HCT116 (cell line): ENCODE data around the gene SIN3B. TPM values are rescaled to one million over a fixed set of nuclear protein-coding genes. Genes with fewer than 3 reads are reported as not detected.

Source experiments
- ATAC-seq: fragments of 200-7000 bp; cut with Tn5 transposase; 2 replicates; pipeline ENCODE4 v1.9.1; 2020; ENCODE audit warnings: mild to moderate bottlenecking, moderate library complexity
- BruUV-seq: library from RNA; stranded (reverse); fragments of 400-500 nt; replicated peaks from 2 replicates; lab custom pipeline; 2021; lab: Mats Ljungman, UMichigan
- CTCF ChIA-PET: fragments of 300-600 bp; sonication (Branson Sonifier 250); formaldehyde crosslinking; loops from one replicate; lab custom pipeline; 2021; ENCODE audit warnings: antibody characterized with exemption; lab: Charles Lee
- POLR2A ChIA-PET: fragments of 300-600, 350-600 bp; sonication (Branson Sonifier 250); formaldehyde crosslinking; loops from one replicate; lab custom pipeline; 2021; ENCODE audit warnings: antibody characterized with exemption; lab: Charles Lee
- RAD21 ChIA-PET, 2 experiments: fragments of 300-600 bp; sonication (Branson Sonifier 250); formaldehyde crosslinking; loops; one replicate each; lab custom pipeline; 2023; ENCODE audit warnings: low total read pairs in 2 of 2; ENCODE audit not compliant: uncharacterized antibody in 2 of 2, unreplicated experiment in 2 of 2, low non-redundant PET in 1 of 2; lab: Charles Lee
- DNase-seq: peaks from one replicate; pipeline ENCODE4 v3.0.0-alpha.2; 2010; ENCODE audit warnings: low read depth, low spot score
- H2AFZ ChIP-seq: fragments of 200-600 bp; shearing (Covaris generic), sonication (generic); 2 replicates; pipeline ENCODE4 v1.6.1; 2017; ENCODE audit warnings: low read depth, mixed run types, mixed read lengths, antibody characterized with exemption, low read length; ENCODE audit not compliant: poor library complexity, severe bottlenecking
- H3K27ac ChIP-seq: 2 replicates; pipeline ENCODE4 v1.5.1; 2012; ENCODE audit warnings: low read depth, low read length
- H3K27me3 ChIP-seq: fragments of 200-600 bp; sonication (generic); 2 replicates; pipeline ENCODE4 v1.6.1; 2016; ENCODE audit warnings: mixed run types, low read length, mixed read lengths; ENCODE audit not compliant: insufficient read depth
- H3K36me3 ChIP-seq, 2 experiments: fragments of 200-500 bp in 1 of 2; fragments of 200-600 bp in 1 of 2; sonication (Bioruptor generic) in 1 of 2; sonication (generic) in 1 of 2; 2 replicates each; pipeline versions ENCODE4 v1.5.1 to v1.6.1; 2014 to 2016; ENCODE audit warnings: low read length in 2 of 2, inconsistent platforms in 1 of 2, mixed read lengths in 1 of 2, mixed run types in 1 of 2; ENCODE audit not compliant: insufficient read depth in 2 of 2, control insufficient read depth in 1 of 2
- H3K4me1 ChIP-seq, 2 experiments: fragments of 200-600 bp in 1 of 2; sonication (generic) in 1 of 2; 2 replicates each; pipeline versions ENCODE4 v1.5.1 to v1.6.1; 2012 to 2017; ENCODE audit warnings: low read length in 2 of 2, inconsistent platforms in 1 of 2, mild to moderate bottlenecking in 1 of 2, mixed read lengths in 1 of 2, mixed run types in 1 of 2, moderate library complexity in 1 of 2; ENCODE audit not compliant: insufficient read depth in 2 of 2, control insufficient read depth in 1 of 2
- H3K4me2 ChIP-seq: fragments of 200-600 bp; sonication (generic); 2 replicates; pipeline ENCODE4 v1.6.1; 2017; ENCODE audit warnings: mixed run types, low read length, mixed read lengths
- H3K4me3 ChIP-seq, 2 experiments: fragments of 200-600 bp in 1 of 2; sonication (generic) in 1 of 2; replicated peaks in 1 of 2; 2 replicates each; pipeline ENCODE4 v1.5.1; 2011 to 2016; ENCODE audit warnings: low read length in 2 of 2, control low read depth in 1 of 2, low read depth in 1 of 2, mild to moderate bottlenecking in 1 of 2, mixed read lengths in 1 of 2, mixed run types in 1 of 2
- H3K79me2 ChIP-seq: fragments of 200-600 bp; sonication (generic); 2 replicates; pipeline ENCODE4 v1.6.1; 2017; ENCODE audit warnings: mild to moderate bottlenecking, mixed run types, low read length, moderate library complexity, mixed read lengths; ENCODE audit not compliant: insufficient read depth
- H3K9ac ChIP-seq: fragments of 200-600 bp; sonication (generic); 2 replicates; pipeline ENCODE4 v1.6.1; 2016; ENCODE audit warnings: low read length, mixed read lengths
- H3K9me2 ChIP-seq: fragments of 200-600 bp; sonication (generic), shearing (Covaris generic); 2 replicates; pipeline ENCODE4 v1.6.1; 2017; ENCODE audit warnings: mixed run types, mild to moderate bottlenecking, moderate library complexity; ENCODE audit not compliant: insufficient read depth
- H3K9me3 ChIP-seq, 2 experiments: fragments of 200-500 bp in 1 of 2; fragments of 200-600 bp in 1 of 2; sonication (Bioruptor generic) in 1 of 2; sonication (generic) in 1 of 2; 2 replicates each; pipeline ENCODE4 v1.6.1; 2014 to 2017; ENCODE audit warnings: low read length in 2 of 2, mixed read lengths in 2 of 2, inconsistent platforms in 1 of 2, low read depth in 1 of 2, mild to moderate bottlenecking in 1 of 2, mixed run types in 1 of 2, moderate library complexity in 1 of 2; ENCODE audit not compliant: control insufficient read depth in 1 of 2, insufficient read depth in 1 of 2
- H4K20me1 ChIP-seq: fragments of 200-600 bp; sonication (generic), shearing (Covaris generic); 2 replicates; pipeline ENCODE4 v1.6.1; 2017; ENCODE audit warnings: mixed run types, mild to moderate bottlenecking, moderate library complexity; ENCODE audit not compliant: insufficient read depth
- ELF1 ChIP-seq: IDR thresholded peaks from 2 replicates; pipeline ENCODE4 v1.6.1; 2012; ENCODE audit warnings: low read depth, borderline replicate concordance
- EZH2phosphoT487 ChIP-seq: fragments of 200-600 bp; IDR thresholded peaks from 2 replicates; pipeline ENCODE4 v1.6.1; 2018; ENCODE audit warnings: antibody characterized with exemption, borderline replicate concordance
- FOSL1 ChIP-seq: IDR thresholded peaks from 2 replicates; pipeline ENCODE4 v1.6.1; 2012; ENCODE audit warnings: low read depth
- JUND ChIP-seq: IDR thresholded peaks from 2 replicates; pipeline ENCODE4 v1.6.1; 2012
- POLR2A ChIP-seq: IDR thresholded peaks from 2 replicates; pipeline ENCODE4 v1.7.0; 2011; ENCODE audit warnings: borderline replicate concordance; ENCODE audit not compliant: insufficient read depth, insufficient read length; ENCODE audit errors: extremely low read depth
- RAD21 ChIP-seq: IDR thresholded peaks from 2 replicates; pipeline ENCODE4 v1.6.1; 2012; ENCODE audit warnings: low read depth, mild to moderate bottlenecking
- SRF ChIP-seq: IDR thresholded peaks from 2 replicates; pipeline ENCODE4 v1.6.1; 2012; ENCODE audit warnings: low read depth
- TCF7L2 ChIP-seq: IDR thresholded peaks from 2 replicates; pipeline ENCODE4 v1.7.0; 2011; ENCODE audit warnings: borderline replicate concordance, inconsistent platforms; ENCODE audit not compliant: insufficient read depth, insufficient read length; ENCODE audit errors: extremely low read depth
- YY1 ChIP-seq: IDR thresholded peaks from 2 replicates; pipeline ENCODE4 v1.6.1; 2011; ENCODE audit warnings: low read length, low read depth, moderate library complexity, mild to moderate bottlenecking; ENCODE audit not compliant: insufficient replicate concordance; ENCODE audit errors: extremely low read depth
- intact Hi-C: fragments of 100-400 bp; cut with micrococcal nuclease; formaldehyde crosslinking; loops from 2 replicates; pipeline ENCODE4 v1.10.0; 2022
- total RNA-seq: library from RNA; stranded (reverse); gene quantifications from one replicate; pipeline ENCODE4 v1.2.1, GENCODE V29; 2021; ENCODE audit not compliant: unreplicated experiment
- TF ChIP-seq, protein P1 (sequence below), 3 experiments: fragments of 200-600 bp in 1 of 3; sonication (generic) in 1 of 3; IDR thresholded peaks in 2 of 3; conservative IDR thresholded peaks in 1 of 3; 2 replicates each; pipeline ENCODE4 v1.5.1; 2012 to 2017; ENCODE audit warnings: low read depth in 2 of 3, low read length in 2 of 3, antibody characterized with exemption in 1 of 3, borderline replicate concordance in 1 of 3, control low read depth in 1 of 3, mild to moderate bottlenecking in 1 of 3, mixed read lengths in 1 of 3, mixed run types in 1 of 3, moderate library complexity in 1 of 3; ENCODE audit not compliant: insufficient read depth in 1 of 3

Gene SIN3B
- total RNA-seq, 1 experiment from 2014 or later = 59.9 TPM

GRCh38 chr19:16914421-16914820 lies 85.2 kb downstream of the SIN3B start:
- ChIA-PET POLR2A (no interaction called here), CTCF (no interaction called here)
- H3K9me3 ChIP-seq = peaks cover 13 to 16% of the 10 kb centered on the region in 2 experiments; a peak in 2 of 4 replicates
- TF ChIP-seq FOSL1 = no peak
- TF ChIP-seq YY1 = no peak
- no peak for TF ChIP-seq TCF7L2
- TF ChIP-seq, protein P1, sequence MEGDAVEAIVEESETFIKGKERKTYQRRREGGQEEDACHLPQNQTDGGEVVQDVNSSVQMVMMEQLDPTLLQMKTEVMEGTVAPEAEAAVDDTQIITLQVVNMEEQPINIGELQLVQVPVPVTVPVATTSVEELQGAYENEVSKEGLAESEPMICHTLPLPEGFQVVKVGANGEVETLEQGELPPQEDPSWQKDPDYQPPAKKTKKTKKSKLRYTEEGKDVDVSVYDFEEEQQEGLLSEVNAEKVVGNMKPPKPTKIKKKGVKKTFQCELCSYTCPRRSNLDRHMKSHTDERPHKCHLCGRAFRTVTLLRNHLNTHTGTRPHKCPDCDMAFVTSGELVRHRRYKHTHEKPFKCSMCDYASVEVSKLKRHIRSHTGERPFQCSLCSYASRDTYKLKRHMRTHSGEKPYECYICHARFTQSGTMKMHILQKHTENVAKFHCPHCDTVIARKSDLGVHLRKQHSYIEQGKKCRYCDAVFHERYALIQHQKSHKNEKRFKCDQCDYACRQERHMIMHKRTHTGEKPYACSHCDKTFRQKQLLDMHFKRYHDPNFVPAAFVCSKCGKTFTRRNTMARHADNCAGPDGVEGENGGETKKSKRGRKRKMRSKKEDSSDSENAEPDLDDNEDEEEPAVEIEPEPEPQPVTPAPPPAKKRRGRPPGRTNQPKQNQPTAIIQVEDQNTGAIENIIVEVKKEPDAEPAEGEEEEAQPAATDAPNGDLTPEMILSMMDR (IDR thresholded peaks at IDR 0.05 in 2 of 3, conservative IDR thresholded peaks at IDR 0.05 in 1 of 3; ENCODE audit: borderline replicate concordance in 1 of 3, insufficient read depth in 1 of 3, low read depth in 2 of 3, low read length in 2 of 3) = no peak
- no peak for TF ChIP-seq RAD21
- no peak for TF ChIP-seq POLR2A
- TF ChIP-seq EZH2phosphoT487 = no peak
- TF ChIP-seq SRF = no peak
- TF ChIP-seq JUND = no peak
- TF ChIP-seq ELF1 = no peak
- TF ChIP-seq, all 23 proteins: peak for 0
- Histone ChIP-seq H3K4me2 (no peak overlapping the region), H3K9ac (no peak overlapping the region), H3K27me3 (no peaks in the 10 kb centered on the region), H3K4me3 (no peak overlapping the region), H3K9me2 (no peaks in the 10 kb centered on the region), H4K20me1 (no peaks in the 10 kb centered on the region), H3K36me3 (no peaks in the 10 kb centered on the region), H3K4me1 (no peaks in the 10 kb centered on the region), H2AFZ (no peak overlapping the region), H3K79me2 (no peaks in the 10 kb centered on the region), H3K27ac (no peak overlapping the region)
- RAD21 ChIA-PET = no interaction called here
- no peak for ATAC-seq
- BruUV-seq = no TSS peak
- intact Hi-C loops = no loop called here
- no peak for DNase-seq
